ENCODE data around the gene BICC1. TPM values are rescaled to one million over a fixed set of nuclear protein-coding genes. Genes with fewer than 3 reads are reported as not detected.

BICC1 gene
- total RNA-seq, 1 experiment from 2014 or later, result 118 TPM

- Mint-ChIP-seq H3K9me3 (ENCODE audit: unreplicated experiment) (peaks cover 59% of the 10 kb centered on the region), H3K27me3 (ENCODE audit: insufficient read depth, unreplicated experiment) (no peaks in the 10 kb centered on the region), H3K4me1 (ENCODE audit: low read depth, unreplicated experiment) (peaks cover 54% of the 10 kb centered on the region), H3K4me3 (ENCODE audit: unreplicated experiment) (no peak overlapping the region), H3K36me3 (ENCODE audit: insufficient read depth, unreplicated experiment) (peaks cover 68% of the 10 kb centered on the region), H3K27ac (ENCODE audit: unreplicated experiment) (peak overlapping the region; percentile 5)
- ChIA-PET CTCF (no interaction called here), POLR2A (no interaction called here)
- no peak for TF ChIP-seq CTCF (IDR thresholded peaks at IDR 0.05; ENCODE audit: insufficient read depth in 1 of 2, low read depth in 1 of 2, low read length in 1 of 2, severe bottlenecking in 1 of 2, unreplicated experiment in 1 of 2)
- Histone ChIP-seq H3K4me1 (peaks cover 43% of the 10 kb centered on the region), H3K36me3 (ENCODE audit: control insufficient read depth, insufficient read depth, low read length) (peaks cover 5% of the 10 kb centered on the region), H3K4me3 (ENCODE audit: low read depth, low read length) (no peak overlapping the region), H3K27me3 (replicated peaks; ENCODE audit: control insufficient read depth, insufficient read depth, low read length) (no peaks in the 10 kb centered on the region), H3K9me3 (peaks cover 40% of the 10 kb centered on the region)
- no TSS peak for BruUV-seq (replicated peaks)
- DNase-seq, result no peak
- intact Hi-C loops (cut with micrococcal nuclease; ENCODE audit: unreplicated experiment), result no loop called here
Observed at GRCh38 chr10:58560068-58560467, 47.4 kb downstream of the BICC1 start.

- H3K27ac Mint-ChIP-seq (ENCODE audit: unreplicated experiment), result peak overlapping the region; percentile 34
- DNase-seq, result no peak
- Histone ChIP-seq H3K27me3 (replicated peaks; ENCODE audit: control insufficient read depth, insufficient read depth, low read length) (no peaks in the 10 kb centered on the region), H3K9me3 (peaks cover 26% of the 10 kb centered on the region; the same call in 1 of the 2 replicates), H3K36me3 (ENCODE audit: control insufficient read depth, insufficient read depth, low read length) (peaks cover 3% of the 10 kb centered on the region; the same call in 1 of the 2 replicates), H3K4me3 (ENCODE audit: low read depth, low read length) (no peak overlapping the region), H3K4me1 (peaks cover 6% of the 10 kb centered on the region; the same call in 1 of the 2 replicates)
- H3K36me3 Mint-ChIP-seq (ENCODE audit: insufficient read depth, unreplicated experiment), result peaks cover 64% of the 10 kb centered on the region
- H3K4me3 Mint-ChIP-seq (ENCODE audit: unreplicated experiment), result no peak overlapping the region
- no peaks in the 10 kb centered on the region for H3K27me3 Mint-ChIP-seq (ENCODE audit: insufficient read depth, unreplicated experiment)
- no peak for TF ChIP-seq CTCF (IDR thresholded peaks at IDR 0.05; ENCODE audit: insufficient read depth in 1 of 2, low read depth in 1 of 2, low read length in 1 of 2, severe bottlenecking in 1 of 2, unreplicated experiment in 1 of 2)
- peaks cover 28% of the 10 kb centered on the region for H3K4me1 Mint-ChIP-seq (ENCODE audit: low read depth, unreplicated experiment)
- CTCF ChIA-PET, result interaction anchor here (1.1 kb wide), 1 partner anchor 151 kb away, joined by 3 read pairs; no protein-coding TSS in a partner anchor
- H3K9me3 Mint-ChIP-seq (ENCODE audit: unreplicated experiment), result peaks cover 51% of the 10 kb centered on the region
- BruUV-seq (replicated peaks), result no TSS peak
- POLR2A ChIA-PET, result no interaction called here
- intact Hi-C loops (cut with micrococcal nuclease; ENCODE audit: unreplicated experiment), result no loop called here
Observed at GRCh38 chr10:58565271-58565670, 52.6 kb downstream of the BICC1 start.

GRCh38 chr10:58567652-58568051 lies 55.0 kb downstream of the BICC1 start:
- H3K27me3 ChIP-seq (replicated peaks; ENCODE audit: control insufficient read depth, insufficient read depth, low read length), result no peaks in the 10 kb centered on the region
- Mint-ChIP-seq H3K27me3 (ENCODE audit: insufficient read depth, unreplicated experiment) (no peaks in the 10 kb centered on the region), H3K4me1 (ENCODE audit: low read depth, unreplicated experiment) (peaks cover 24% of the 10 kb centered on the region), H3K4me3 (ENCODE audit: unreplicated experiment) (no peak overlapping the region), H3K9me3 (ENCODE audit: unreplicated experiment) (peaks cover 50% of the 10 kb centered on the region), H3K36me3 (ENCODE audit: insufficient read depth, unreplicated experiment) (peaks cover 68% of the 10 kb centered on the region), H3K27ac (ENCODE audit: unreplicated experiment) (peak overlapping the region; percentile 39)
- CTCF ChIA-PET, result interaction anchor here (0.5 kb wide), 1 partner anchor 18 kb away, joined by 3 read pairs; no protein-coding TSS in a partner anchor
- TF ChIP-seq CTCF (IDR thresholded peaks at IDR 0.05; ENCODE audit: insufficient read depth in 1 of 2, low read depth in 1 of 2, low read length in 1 of 2, severe bottlenecking in 1 of 2, unreplicated experiment in 1 of 2), result no peak
- peaks cover 5% of the 10 kb centered on the region; the same call in 1 of the 2 replicates for H3K4me1 ChIP-seq
- H3K9me3 ChIP-seq, result peaks cover 6% of the 10 kb centered on the region
- H3K36me3 ChIP-seq (ENCODE audit: control insufficient read depth, insufficient read depth, low read length), result peaks cover 3% of the 10 kb centered on the region; the same call in 1 of the 2 replicates
- H3K4me3 ChIP-seq (ENCODE audit: low read depth, low read length), result no peak overlapping the region
- no TSS peak for BruUV-seq (replicated peaks)
- POLR2A ChIA-PET, result no interaction called here
- intact Hi-C loops (cut with micrococcal nuclease; ENCODE audit: unreplicated experiment), result no loop called here
- DNase-seq, result no peak
